Measurements from ENCODE around the gene PSG2. TPM values are rescaled to one million over a fixed set of nuclear protein-coding genes. Genes with fewer than 3 reads are reported as not detected.
"Not testable (repeated sequence)": the region's sequence is repeated elsewhere in the genome, so short reads cannot be mapped to it uniquely, and the experiment has no call there.

The PSG2 gene
- not detected for total RNA-seq

GRCh38 chr19:43082601-43083000 lies at the start of gene PSG2:
PSG2 (minus strand) TSS chr19:43082701; CDS start chr19:43082569, 132 bp downstream.
- DNase-seq (ENCODE audit: low spot score in 2 of 2); FAIRE-seq: not testable (repeated sequence)

- FAIRE-seq; DNase-seq (ENCODE audit: low spot score in 2 of 2): not testable (repeated sequence)
These were observed 48.9 kb upstream of the PSG2 start for GRCh38 chr19:43131281-43131842.

- not testable (repeated sequence) for FAIRE-seq; DNase-seq (ENCODE audit: low spot score in 2 of 2)
These were observed 46.7 kb upstream of the PSG2 start for GRCh38 chr19:43129197-43129596.

- DNase-seq (ENCODE audit: low spot score in 2 of 2); FAIRE-seq: not testable (repeated sequence)
These were observed 44.8 kb upstream of the PSG2 start for GRCh38 chr19:43127336-43127735.

GRCh38 chr19:43126720-43127119 lies 44.2 kb upstream of the PSG2 start:
- DNase-seq (ENCODE audit: low spot score in 2 of 2) (no peak), FAIRE-seq (no peak)

GRCh38 chr19:43124360-43124759 lies 41.9 kb upstream of the PSG2 start:
- no peak for DNase-seq (ENCODE audit: low spot score in 2 of 2)
- no peak for FAIRE-seq

GRCh38 chr19:43120433-43121026 lies 38.0 kb upstream of the PSG2 start:
- not testable (repeated sequence) for DNase-seq (ENCODE audit: low spot score in 2 of 2); FAIRE-seq

- not testable (repeated sequence) for DNase-seq (ENCODE audit: low spot score in 2 of 2); FAIRE-seq
These were observed 37.0 kb upstream of the PSG2 start for GRCh38 chr19:43119526-43119925.

- FAIRE-seq; DNase-seq (ENCODE audit: low spot score in 2 of 2): not testable (repeated sequence)
These were observed 33.9 kb upstream of the PSG2 start for GRCh38 chr19:43116421-43116820.

- not testable (repeated sequence) for FAIRE-seq
These were observed 33.0 kb upstream of the PSG2 start for GRCh38 chr19:43115548-43115947.

GRCh38 chr19:43115064-43115463 lies 32.6 kb upstream of the PSG2 start:
- FAIRE-seq; DNase-seq (ENCODE audit: low spot score in 2 of 2): not testable (repeated sequence)

More at GRCh38 chr19:43115548-43115947, 33.0 kb upstream of the PSG2 start:
- DNase-seq (ENCODE audit: low spot score in 2 of 2): not testable (repeated sequence)

- not testable (repeated sequence) for DNase-seq (ENCODE audit: low spot score in 2 of 2); FAIRE-seq
These were observed 32.1 kb upstream of the PSG2 start for GRCh38 chr19:43114626-43115025.

- not testable (repeated sequence) for DNase-seq (ENCODE audit: low spot score in 2 of 2); FAIRE-seq
These were observed 24.9 kb upstream of the PSG2 start for GRCh38 chr19:43107401-43107800.

- no peak for DNase-seq (ENCODE audit: low spot score in 2 of 2)
- FAIRE-seq: no peak
These were observed 23.0 kb upstream of the PSG2 start for GRCh38 chr19:43105496-43105895.

GRCh38 chr19:43104215-43104850 lies 21.8 kb upstream of the PSG2 start:
- not testable (repeated sequence) for DNase-seq (ENCODE audit: low spot score in 2 of 2); FAIRE-seq

- no peak for DNase-seq (ENCODE audit: low spot score in 2 of 2)
- FAIRE-seq: no peak
These were observed 19.4 kb upstream of the PSG2 start for GRCh38 chr19:43101950-43102349.

- DNase-seq (ENCODE audit: low spot score in 2 of 2); FAIRE-seq: not testable (repeated sequence)
These were observed 15.9 kb upstream of the PSG2 start for GRCh38 chr19:43098416-43098815.

- FAIRE-seq; DNase-seq (ENCODE audit: low spot score in 2 of 2): not testable (repeated sequence)
These were observed 5.3 kb upstream of the PSG2 start for GRCh38 chr19:43087702-43088340.

- FAIRE-seq; DNase-seq (ENCODE audit: low spot score in 2 of 2): not testable (repeated sequence)
These were observed 3.5 kb upstream of the PSG2 start for GRCh38 chr19:43085796-43086530.

GRCh38 chr19:43084196-43084832 lies 1.8 kb upstream of the PSG2 start:
- FAIRE-seq; DNase-seq (ENCODE audit: low spot score in 2 of 2): not testable (repeated sequence)
